ENCODE results near the gene CFAP58.

- no peak for TF ChIP-seq CTCF (IDR thresholded peaks at IDR 0.05)
- no peak for TF ChIP-seq EZH2 (IDR thresholded peaks at IDR 0.05; ENCODE audit: borderline replicate concordance, insufficient read depth, low read depth, low read length, poor library complexity, severe bottlenecking)
Observed at GRCh38 chr10:104329735-104330134, 23.9 kb upstream of the CFAP58 start.

Measured in B cell (primary cell).